PC-3 (cell line): ENCODE measurements around the gene HSF4. TPM values are rescaled to one million over a fixed set of nuclear protein-coding genes. Genes with fewer than 3 reads are reported as not detected.

Experiments used
- ATAC-seq: fragments of 200-7000 bp; cut with Tn5 transposase; 2 replicates; pipeline ENCODE4 v1.9.1; 2020; ENCODE audit warnings: mild to moderate bottlenecking, moderate library complexity
- BruUV-seq: library from RNA; stranded (reverse); fragments of 400-500 nt; replicated peaks from 2 replicates; lab custom pipeline; 2021; lab: Mats Ljungman, UMichigan
- CTCF ChIA-PET: fragments of 300-600 bp; sonication (Branson Sonifier 250); formaldehyde crosslinking; loops from one replicate; lab custom pipeline; 2022; ENCODE audit warnings: antibody characterized with exemption; lab: Charles Lee
- POLR2A ChIA-PET: fragments of 300-600 bp; sonication (Branson Sonifier 250); formaldehyde crosslinking; loops from one replicate; lab custom pipeline; 2022; ENCODE audit warnings: antibody characterized with exemption; ENCODE audit not compliant: unreplicated experiment; lab: Charles Lee
- DNase-seq: peaks from one replicate; pipeline ENCODE4 v3.0.0-alpha.2; 2015
- H2AFZ ChIP-seq: fragments of 300-600 bp; sonication (generic); 2 replicates; pipeline ENCODE4 v1.6.0; 2016; ENCODE audit warnings: antibody characterized with exemption, low read length
- H3F3A ChIP-seq: fragments of 300-600 bp; sonication (generic); one replicate; pipeline ENCODE4 v1.6.0; 2017; ENCODE audit warnings: antibody characterized with exemption, low read length, control low read depth, mild to moderate bottlenecking; ENCODE audit not compliant: unreplicated experiment
- H3K27ac ChIP-seq: fragments of 300-600 bp; sonication (generic); 2 replicates; pipeline ENCODE4 v1.5.1; 2016; ENCODE audit warnings: mild to moderate bottlenecking, low read length
- H3K27me3 ChIP-seq: fragments of 300-600 bp; sonication (generic); 2 replicates; pipeline ENCODE4 v1.6.1; 2016; ENCODE audit warnings: low read length, mixed read lengths
- H3K36me3 ChIP-seq: fragments of 300-600 bp; sonication (generic); 2 replicates; pipeline ENCODE4 v1.6.1; 2016; ENCODE audit warnings: low read depth, mixed run types, low read length, mixed read lengths
- H3K4me1 ChIP-seq: fragments of 300-600 bp; sonication (generic); 2 replicates; pipeline ENCODE4 v1.5.1; 2016; ENCODE audit warnings: low read length; ENCODE audit not compliant: insufficient read depth
- H3K4me2 ChIP-seq: fragments of 300-600 bp; sonication (generic); 2 replicates; pipeline ENCODE4 v1.6.0; 2016; ENCODE audit warnings: low read length
- H3K4me3 ChIP-seq: fragments of 300-600 bp; sonication (generic); 2 replicates; pipeline ENCODE4 v1.5.1; 2016; ENCODE audit warnings: mild to moderate bottlenecking, low read length, mixed read lengths
- H3K79me2 ChIP-seq: fragments of 300-600 bp; sonication (generic); 2 replicates; pipeline ENCODE4 v1.6.1; 2017; ENCODE audit warnings: low read length, mixed read lengths
- H3K9ac ChIP-seq: fragments of 300-600 bp; sonication (generic); 2 replicates; pipeline ENCODE4 v1.6.0; 2016; ENCODE audit warnings: mild to moderate bottlenecking, low read length
- H3K9me2 ChIP-seq: fragments of 300-600 bp; sonication (generic); replicated peaks from 2 replicates; pipeline ENCODE4 v1.6.1; 2016; ENCODE audit warnings: mixed run types, low read length, mixed read lengths
- H3K9me3 ChIP-seq: fragments of 300-600 bp; sonication (generic); 2 replicates; pipeline ENCODE4 v1.6.1; 2016; ENCODE audit warnings: low read length, mixed read lengths
- H4K20me1 ChIP-seq: fragments of 300-600 bp; sonication (generic); 2 replicates; pipeline ENCODE4 v1.6.1; 2016; ENCODE audit warnings: low read length, mixed read lengths
- EZH2 ChIP-seq: fragments of 300-600 bp; sonication (generic); IDR thresholded peaks from one replicate; pipeline ENCODE4 v1.6.1; 2017; ENCODE audit warnings: antibody characterized with exemption, mild to moderate bottlenecking, low read length; ENCODE audit not compliant: unreplicated experiment
- EZH2phosphoT487 ChIP-seq: fragments of 300-600 bp; sonication (generic); IDR thresholded peaks from 2 replicates; pipeline ENCODE4 v1.6.1; 2018; ENCODE audit warnings: mild to moderate bottlenecking, antibody characterized with exemption, low read length, borderline replicate concordance
- intact Hi-C: fragments of 100-400 bp; cut with micrococcal nuclease; formaldehyde crosslinking; loops from 2 replicates; pipeline ENCODE4 v1.9.0; 2023
- total RNA-seq: library from RNA; depleted of rRNA; stranded (reverse); fragments of >200 nt; gene quantifications from 2 replicates; pipeline ENCODE4 v1.2.3, GENCODE V29; 2014
- TF ChIP-seq, protein P1 (sequence below): fragments of 300-600 bp; sonication (generic); conservative IDR thresholded peaks from 2 replicates; pipeline ENCODE4 v1.5.1; 2017; ENCODE audit warnings: antibody characterized with exemption, low read depth, mild to moderate bottlenecking, low read length

The HSF4 gene
- total RNA-seq, 1 experiment from 2014 or later: 20.6 TPM

DNA sequence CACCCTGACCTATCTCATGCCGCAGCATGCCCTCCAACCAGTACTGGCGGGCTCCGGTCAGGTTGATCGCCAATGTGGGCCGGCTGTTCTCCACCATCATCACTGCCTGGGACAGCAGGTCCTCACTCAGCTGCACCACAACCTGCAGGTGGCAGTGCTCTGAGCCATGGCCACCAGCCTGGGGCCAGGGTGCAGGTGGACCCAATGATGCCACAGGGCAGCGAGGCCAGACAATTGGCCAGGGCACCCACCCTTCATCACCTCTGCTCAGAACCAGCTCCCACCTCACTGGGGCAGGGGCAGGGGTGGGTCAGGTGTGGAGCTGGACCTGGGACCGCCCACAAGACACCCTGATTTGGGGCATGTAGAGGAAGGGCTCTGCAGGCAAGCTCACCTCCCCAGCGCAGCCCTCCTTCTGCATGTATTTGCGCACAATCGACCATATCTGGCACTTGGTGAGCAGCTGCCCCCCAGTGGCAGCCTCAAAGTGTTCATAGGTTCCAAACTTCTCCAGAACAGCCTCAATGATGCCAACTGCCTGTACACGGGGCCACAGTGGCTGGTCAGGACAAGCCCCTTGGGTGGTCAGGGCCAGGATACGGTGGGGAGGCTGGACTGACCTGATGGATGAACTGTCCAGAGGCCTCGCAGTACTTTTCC, 15.0 kb downstream of the HSF4 start:
- Histone ChIP-seq H2AFZ (no peak overlapping the region), H3K79me2 (peaks cover 38% of the 10 kb centered on the region), H3F3A (no peaks in the 10 kb centered on the region), H3K4me1 (peaks cover 44% of the 10 kb centered on the region), H3K9me3 (no peaks in the 10 kb centered on the region), H3K36me3 (no peaks in the 10 kb centered on the region), H3K27me3 (no peaks in the 10 kb centered on the region), H3K4me2 (no peak overlapping the region), H3K9ac (no peak overlapping the region), H4K20me1 (no peaks in the 10 kb centered on the region), H3K9me2 (no peaks in the 10 kb centered on the region), H3K27ac (no peak overlapping the region), H3K4me3 (no peak overlapping the region)
- no peak for ATAC-seq
- POLR2A ChIA-PET: no interaction called here
- DNase-seq: no peak
- intact Hi-C loops: no loop called here
- CTCF ChIA-PET: no interaction called here
- TF ChIP-seq, protein P1, sequence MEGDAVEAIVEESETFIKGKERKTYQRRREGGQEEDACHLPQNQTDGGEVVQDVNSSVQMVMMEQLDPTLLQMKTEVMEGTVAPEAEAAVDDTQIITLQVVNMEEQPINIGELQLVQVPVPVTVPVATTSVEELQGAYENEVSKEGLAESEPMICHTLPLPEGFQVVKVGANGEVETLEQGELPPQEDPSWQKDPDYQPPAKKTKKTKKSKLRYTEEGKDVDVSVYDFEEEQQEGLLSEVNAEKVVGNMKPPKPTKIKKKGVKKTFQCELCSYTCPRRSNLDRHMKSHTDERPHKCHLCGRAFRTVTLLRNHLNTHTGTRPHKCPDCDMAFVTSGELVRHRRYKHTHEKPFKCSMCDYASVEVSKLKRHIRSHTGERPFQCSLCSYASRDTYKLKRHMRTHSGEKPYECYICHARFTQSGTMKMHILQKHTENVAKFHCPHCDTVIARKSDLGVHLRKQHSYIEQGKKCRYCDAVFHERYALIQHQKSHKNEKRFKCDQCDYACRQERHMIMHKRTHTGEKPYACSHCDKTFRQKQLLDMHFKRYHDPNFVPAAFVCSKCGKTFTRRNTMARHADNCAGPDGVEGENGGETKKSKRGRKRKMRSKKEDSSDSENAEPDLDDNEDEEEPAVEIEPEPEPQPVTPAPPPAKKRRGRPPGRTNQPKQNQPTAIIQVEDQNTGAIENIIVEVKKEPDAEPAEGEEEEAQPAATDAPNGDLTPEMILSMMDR: peak; percentile 38; the same call in 1 of the 2 replicates
- TF ChIP-seq EZH2 (no peak), EZH2phosphoT487 (no peak)
- BruUV-seq: no TSS peak

DNA sequence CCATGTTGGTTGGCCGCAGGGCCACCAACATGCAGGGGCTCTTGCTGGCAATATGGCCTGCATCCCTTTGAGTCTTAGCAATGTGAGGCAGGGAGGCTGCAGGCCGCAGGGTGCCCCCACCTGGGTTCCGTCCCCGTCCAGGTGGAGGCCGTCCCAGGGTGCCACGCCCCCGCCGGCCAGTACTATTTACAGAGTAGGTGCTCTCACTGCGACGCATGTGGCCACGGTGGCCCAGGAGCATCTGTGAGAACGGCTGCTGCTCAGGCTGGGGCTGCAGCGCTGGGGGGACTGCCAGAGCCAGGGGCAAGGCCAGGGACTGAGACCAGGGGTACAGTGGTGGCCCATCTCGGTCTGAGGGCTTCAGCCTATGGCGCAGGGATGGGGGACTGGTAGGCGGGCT, 15.6 kb downstream of the HSF4 start:
- Histone ChIP-seq H3K9me3 (no peaks in the 10 kb centered on the region), H3K27ac (no peak overlapping the region), H3K4me2 (no peak overlapping the region), H3K79me2 (peaks cover 32% of the 10 kb centered on the region), H3F3A (no peaks in the 10 kb centered on the region), H3K4me1 (peaks cover 44% of the 10 kb centered on the region), H3K9me2 (no peaks in the 10 kb centered on the region), H4K20me1 (no peaks in the 10 kb centered on the region), H2AFZ (no peak overlapping the region), H3K9ac (no peak overlapping the region), H3K27me3 (no peaks in the 10 kb centered on the region), H3K4me3 (no peak overlapping the region), H3K36me3 (no peaks in the 10 kb centered on the region)
- POLR2A ChIA-PET: no interaction called here
- CTCF ChIA-PET: no interaction called here
- BruUV-seq: no TSS peak
- no peak for DNase-seq
- intact Hi-C loops: no loop called here
- no peak for ATAC-seq
- TF ChIP-seq, protein P1: no peak

DNA sequence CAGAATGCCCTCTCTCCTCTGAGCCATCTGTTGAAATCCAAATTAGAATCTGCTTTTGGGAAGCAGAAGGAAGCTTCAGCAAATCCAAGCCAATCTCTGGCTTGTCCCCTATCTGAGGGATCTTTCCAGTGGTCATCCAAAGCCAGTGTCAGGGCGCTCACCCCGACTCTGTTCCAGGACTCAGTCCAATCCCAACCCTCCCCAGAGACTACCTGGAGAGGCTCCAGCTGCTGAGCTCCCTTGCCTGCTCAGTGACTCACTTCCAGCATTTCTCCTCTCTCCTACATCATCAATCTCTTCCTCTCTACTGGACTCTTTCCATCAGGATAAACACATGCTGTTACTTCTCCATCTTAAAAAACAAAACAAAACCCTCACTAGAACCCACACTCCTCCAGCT, 16.8 kb downstream of the HSF4 start:
- no peaks in the 10 kb centered on the region for H3K36me3 ChIP-seq
- no TSS peak for BruUV-seq
- TF ChIP-seq, protein P1: no peak
- no peak for TF ChIP-seq EZH2phosphoT487
- no peak for TF ChIP-seq EZH2
- intact Hi-C loops: no loop called here
- peak overlapping the region; percentile 24; the same call in 1 of the 2 replicates for H3K4me3 ChIP-seq
- H3K27ac ChIP-seq: no peak overlapping the region
- no peaks in the 10 kb centered on the region for H3F3A ChIP-seq
- no peak overlapping the region for H2AFZ ChIP-seq
- H3K4me1 ChIP-seq: peaks cover 46% of the 10 kb centered on the region
- ChIA-PET CTCF (no interaction called here), POLR2A (interaction anchor here (1.1 kb wide), 1 partner anchor 163 kb away, joined by 3 read pairs; no protein-coding TSS in a partner anchor)
- H3K4me2 ChIP-seq: peak overlapping the region; percentile 62
- H3K79me2 ChIP-seq: peaks cover 26% of the 10 kb centered on the region
- H3K27me3 ChIP-seq: no peaks in the 10 kb centered on the region
- H4K20me1 ChIP-seq: no peaks in the 10 kb centered on the region
- DNase-seq (peak; percentile 63), ATAC-seq (no peak; the same call in 1 of the 2 replicates)
- no peak overlapping the region for H3K9ac ChIP-seq
- no peaks in the 10 kb centered on the region for H3K9me2 ChIP-seq
- no peaks in the 10 kb centered on the region for H3K9me3 ChIP-seq
